SH-SY5Y (cell line): Measurements from ENCODE around the gene PSG11.
"Not testable (repeated sequence)": the region's sequence is repeated elsewhere in the genome, so short reads cannot be mapped to it uniquely, and the experiment has no call there.

Experiments used
- GATA2 ChIP-seq: IDR thresholded peaks from 2 replicates; pipeline ENCODE4 v1.6.1; 2011; ENCODE audit warnings: mild to moderate bottlenecking, low read depth, low read length
- GATA3 ChIP-seq: IDR thresholded peaks from 2 replicates; pipeline ENCODE4 v1.6.1; 2011; ENCODE audit warnings: low read depth, mild to moderate bottlenecking, low read length, moderate library complexity

The PSG11 gene

DNA sequence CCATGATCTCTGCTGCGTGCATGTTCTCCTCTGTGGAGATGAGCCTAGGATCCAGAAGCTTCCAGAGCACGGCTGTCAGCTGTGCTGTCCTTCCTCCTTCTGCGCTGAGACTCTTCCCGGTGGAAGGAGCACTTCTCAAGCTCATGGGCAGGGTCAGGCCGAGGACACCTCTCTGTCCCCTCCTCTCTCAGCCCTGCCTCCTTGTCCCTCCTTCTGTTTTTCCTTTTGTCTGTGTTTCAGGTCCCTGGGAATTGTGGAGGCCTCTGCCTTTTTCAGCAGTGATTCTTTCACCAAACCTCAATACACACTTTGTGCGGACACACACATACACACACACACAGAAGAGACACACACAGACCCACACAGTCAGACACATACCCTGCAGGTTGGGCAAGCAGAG lies at the start of gene PSG11:
TSS of gene PSG11 (minus strand) at position 101 of the 400 bp plus-strand sequence. CDS start at position 4, 97 bp downstream.
- not testable (repeated sequence) for TF ChIP-seq GATA3, GATA2

DNA sequence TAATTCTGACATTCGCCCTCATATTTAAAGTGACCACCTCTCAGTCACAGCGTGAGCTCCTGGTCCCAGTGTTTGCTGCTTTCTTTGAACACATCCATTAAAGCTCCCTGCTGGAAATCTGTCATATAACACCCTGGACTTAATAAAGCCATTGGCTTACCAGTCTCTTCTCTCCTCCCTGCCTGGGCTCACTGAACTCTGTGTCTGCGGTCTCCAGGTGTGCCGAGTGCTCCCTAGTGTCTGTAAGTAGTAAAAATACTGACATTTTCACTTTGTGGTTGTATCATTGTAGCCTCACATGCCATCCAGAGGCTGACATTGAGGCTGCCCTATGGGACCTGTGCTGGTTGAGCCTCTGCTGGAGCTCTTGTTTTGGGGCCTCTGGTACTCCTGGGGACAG lies 2.6 kb upstream of the PSG11 start:
- no peak for TF ChIP-seq GATA3
- TF ChIP-seq GATA2 = no peak

DNA sequence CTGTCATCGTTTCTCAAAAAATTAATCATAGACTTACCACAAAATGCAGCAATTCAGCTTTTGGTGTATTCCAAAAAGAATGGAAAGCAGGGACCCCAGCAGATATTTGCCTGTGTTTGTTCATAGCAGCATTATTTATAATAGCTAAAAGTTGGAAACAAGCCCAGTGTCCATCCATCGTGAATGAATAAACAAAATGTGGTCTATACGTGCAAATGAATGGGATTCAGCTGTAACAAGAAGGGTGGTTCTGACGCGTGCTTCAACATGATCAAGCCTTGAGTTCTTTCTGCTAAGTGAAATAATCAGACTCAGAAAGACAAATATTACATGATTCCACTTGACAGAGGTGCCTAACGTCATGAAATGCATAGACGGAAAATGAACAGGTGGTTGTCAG lies 36.4 kb downstream of the PSG11 start:
- TF ChIP-seq GATA3 = no peak
- TF ChIP-seq GATA2 = no peak

DNA sequence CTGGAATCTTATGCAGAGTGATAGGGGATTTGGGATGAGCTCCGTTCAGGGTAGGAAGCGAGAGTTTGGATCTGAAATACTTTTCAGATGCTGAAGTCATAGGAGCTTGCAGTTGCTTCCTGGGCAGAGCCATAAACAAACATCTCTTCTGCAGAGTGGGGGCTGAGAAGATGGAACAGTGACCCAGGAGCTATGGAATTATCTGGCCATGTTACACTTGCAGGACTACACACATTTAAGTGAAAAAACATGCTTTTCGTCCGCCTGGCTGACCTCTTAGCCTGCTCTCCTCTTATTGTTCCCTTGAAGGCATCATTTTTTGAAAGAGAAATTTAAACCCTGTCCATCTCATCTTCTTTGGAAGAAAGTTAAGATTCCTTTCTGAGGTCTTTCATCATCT lies 40.7 kb downstream of the PSG11 start:
- TF ChIP-seq GATA3 (no peak), GATA2 (no peak)

DNA sequence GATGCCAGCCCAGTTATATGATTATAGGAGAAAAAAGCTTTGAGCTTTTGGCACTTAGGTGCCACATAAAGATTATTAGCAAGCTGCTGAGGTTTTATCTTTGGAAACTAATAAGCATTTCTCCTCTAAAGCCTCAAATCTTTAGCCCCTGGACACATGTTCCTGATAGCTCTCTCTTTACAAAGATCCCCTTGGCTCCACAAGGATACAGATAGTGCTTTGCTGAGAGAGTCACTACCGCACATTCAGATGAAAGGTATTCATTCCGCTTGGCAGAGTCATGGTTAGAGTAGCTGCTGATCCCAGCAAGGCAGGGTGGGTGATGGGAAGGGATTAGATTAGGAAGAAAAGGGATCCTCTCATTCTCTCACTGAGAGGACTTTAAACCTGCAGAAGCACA lies 61.1 kb downstream of the PSG11 start:
- no peak for TF ChIP-seq GATA3
- TF ChIP-seq GATA2 = no peak

DNA sequence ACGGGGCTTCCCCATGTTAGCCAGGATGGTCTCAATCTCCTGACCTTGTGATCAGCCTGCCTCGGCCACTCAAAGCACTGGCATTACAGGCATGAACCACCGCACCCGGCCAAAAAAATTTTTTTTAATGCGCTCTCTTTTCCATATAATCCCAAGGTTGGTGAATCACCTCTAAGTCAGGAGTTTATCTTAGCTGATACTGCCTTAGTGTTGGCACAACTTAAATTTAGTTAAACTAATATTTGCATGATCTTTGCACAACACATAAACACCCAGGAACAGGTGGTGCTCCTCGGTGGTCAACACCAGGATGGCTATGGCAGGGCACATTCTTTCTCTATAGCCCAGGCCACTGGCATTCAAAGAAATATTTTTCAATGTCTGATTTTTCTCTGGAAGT lies 65.2 kb downstream of the PSG11 start:
- TF ChIP-seq GATA2 (no peak), GATA3 (no peak)
